ENCODE measurements around the gene WIPF2.
A peak's percentile ranks its signal among the peaks of the same experiment; 100 is the strongest.

Gene WIPF2

DNA sequence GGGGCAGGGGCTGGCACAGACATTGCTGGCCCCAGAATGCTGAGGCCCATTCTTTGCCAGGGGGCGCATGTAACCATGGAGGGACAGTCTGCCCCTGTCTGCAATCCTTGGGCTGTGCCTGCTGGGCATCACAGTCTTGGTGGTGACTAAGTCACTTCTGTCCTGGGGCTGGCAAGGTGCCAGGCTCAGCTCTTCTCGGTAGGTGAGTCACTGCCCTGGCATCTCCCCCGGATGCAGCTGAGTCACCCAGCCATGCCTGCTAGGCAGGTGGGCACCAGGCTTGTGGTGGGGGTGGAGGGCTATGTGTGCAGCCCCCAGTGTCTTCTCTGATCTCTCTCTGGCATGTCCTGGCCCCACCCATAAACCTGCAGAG, 95.5 kb downstream of the WIPF2 start:
- no peak overlapping the region for H3K4me3 ChIP-seq (ENCODE audit: control insufficient read depth, low read depth, low read length)
- no peak for DNase-seq (ENCODE audit: low read depth)
- TF ChIP-seq, protein P1, sequence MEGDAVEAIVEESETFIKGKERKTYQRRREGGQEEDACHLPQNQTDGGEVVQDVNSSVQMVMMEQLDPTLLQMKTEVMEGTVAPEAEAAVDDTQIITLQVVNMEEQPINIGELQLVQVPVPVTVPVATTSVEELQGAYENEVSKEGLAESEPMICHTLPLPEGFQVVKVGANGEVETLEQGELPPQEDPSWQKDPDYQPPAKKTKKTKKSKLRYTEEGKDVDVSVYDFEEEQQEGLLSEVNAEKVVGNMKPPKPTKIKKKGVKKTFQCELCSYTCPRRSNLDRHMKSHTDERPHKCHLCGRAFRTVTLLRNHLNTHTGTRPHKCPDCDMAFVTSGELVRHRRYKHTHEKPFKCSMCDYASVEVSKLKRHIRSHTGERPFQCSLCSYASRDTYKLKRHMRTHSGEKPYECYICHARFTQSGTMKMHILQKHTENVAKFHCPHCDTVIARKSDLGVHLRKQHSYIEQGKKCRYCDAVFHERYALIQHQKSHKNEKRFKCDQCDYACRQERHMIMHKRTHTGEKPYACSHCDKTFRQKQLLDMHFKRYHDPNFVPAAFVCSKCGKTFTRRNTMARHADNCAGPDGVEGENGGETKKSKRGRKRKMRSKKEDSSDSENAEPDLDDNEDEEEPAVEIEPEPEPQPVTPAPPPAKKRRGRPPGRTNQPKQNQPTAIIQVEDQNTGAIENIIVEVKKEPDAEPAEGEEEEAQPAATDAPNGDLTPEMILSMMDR (IDR thresholded peaks at IDR 0.05; ENCODE audit: control insufficient read depth, insufficient read depth, low read depth, low read length, missing control alignments) = peak; percentile 3

DNA sequence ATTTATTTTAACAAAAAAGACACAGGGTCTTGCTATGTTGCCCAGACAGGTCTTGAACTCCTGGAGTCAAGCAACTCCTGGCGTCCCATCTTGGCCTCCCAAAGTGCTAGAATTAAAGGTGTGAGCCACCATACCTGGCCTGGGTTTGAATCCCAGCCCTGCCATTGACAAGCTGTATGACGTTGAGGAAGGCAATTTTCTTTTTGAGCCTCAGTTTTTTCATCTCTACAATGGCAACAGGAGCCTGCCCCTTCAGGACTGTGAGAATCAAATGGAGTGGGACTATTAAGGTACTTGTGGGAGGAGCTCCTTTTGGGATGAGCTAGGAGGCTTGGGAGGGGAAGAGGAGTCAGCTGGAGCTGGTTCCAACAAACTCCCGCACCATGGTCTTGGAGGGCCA, 96.1 kb downstream of the WIPF2 start:
- no peak overlapping the region for H3K4me3 ChIP-seq (ENCODE audit: control insufficient read depth, low read depth, low read length)
- TF ChIP-seq, protein P1 (IDR thresholded peaks at IDR 0.05; ENCODE audit: control insufficient read depth, insufficient read depth, low read depth, low read length, missing control alignments) = no peak
- no peak for DNase-seq (ENCODE audit: low read depth)

DNA sequence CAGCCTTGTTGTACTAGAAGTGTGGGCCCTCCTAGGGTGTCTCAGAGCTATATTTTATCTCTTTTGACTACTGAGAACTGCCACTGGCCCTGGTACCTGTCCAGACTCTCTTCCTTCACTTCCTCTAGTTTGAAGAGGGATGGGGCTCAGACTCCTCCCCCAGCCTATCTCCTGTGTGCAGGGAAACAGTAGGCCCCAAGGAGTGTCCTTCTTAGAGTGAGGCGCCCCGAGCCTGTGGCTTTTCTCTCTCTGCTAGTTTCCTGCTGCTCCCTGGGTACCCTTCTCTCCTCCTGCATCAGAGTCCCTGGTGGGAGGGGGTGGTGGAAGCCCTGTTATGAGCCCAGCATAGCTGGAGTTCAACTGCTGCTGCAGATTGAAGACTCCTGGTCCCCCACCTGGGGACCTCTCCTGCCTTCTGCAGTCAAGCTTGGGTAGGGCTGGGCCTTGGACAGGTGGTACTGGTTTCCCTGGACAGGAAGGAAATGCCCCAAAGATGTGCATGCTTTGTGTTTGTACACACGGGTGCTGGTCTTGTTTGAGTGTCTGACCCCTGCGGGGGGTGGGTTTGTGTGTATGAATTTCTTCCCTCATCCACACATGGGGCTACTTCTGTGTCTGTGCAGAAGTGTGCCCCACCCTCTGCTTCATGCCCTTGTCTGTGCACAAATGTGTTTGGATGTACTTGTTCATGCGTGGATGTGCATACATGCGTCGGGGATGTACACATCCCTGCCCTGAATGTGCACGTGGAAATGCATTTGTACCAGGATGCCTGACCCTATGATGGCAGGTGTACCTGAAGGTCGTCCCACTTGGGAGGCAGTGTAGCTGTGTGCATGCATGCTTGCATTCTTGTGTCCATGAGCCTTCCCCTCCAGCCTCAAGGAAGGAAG, 96.8 kb downstream of the WIPF2 start:
- H3K4me3 ChIP-seq (ENCODE audit: control insufficient read depth, low read depth, low read length) = no peak overlapping the region
- DNase-seq (ENCODE audit: low read depth) = no peak
- TF ChIP-seq, protein P1 (IDR thresholded peaks at IDR 0.05; ENCODE audit: control insufficient read depth, insufficient read depth, low read depth, low read length, missing control alignments) = no peak

DNA sequence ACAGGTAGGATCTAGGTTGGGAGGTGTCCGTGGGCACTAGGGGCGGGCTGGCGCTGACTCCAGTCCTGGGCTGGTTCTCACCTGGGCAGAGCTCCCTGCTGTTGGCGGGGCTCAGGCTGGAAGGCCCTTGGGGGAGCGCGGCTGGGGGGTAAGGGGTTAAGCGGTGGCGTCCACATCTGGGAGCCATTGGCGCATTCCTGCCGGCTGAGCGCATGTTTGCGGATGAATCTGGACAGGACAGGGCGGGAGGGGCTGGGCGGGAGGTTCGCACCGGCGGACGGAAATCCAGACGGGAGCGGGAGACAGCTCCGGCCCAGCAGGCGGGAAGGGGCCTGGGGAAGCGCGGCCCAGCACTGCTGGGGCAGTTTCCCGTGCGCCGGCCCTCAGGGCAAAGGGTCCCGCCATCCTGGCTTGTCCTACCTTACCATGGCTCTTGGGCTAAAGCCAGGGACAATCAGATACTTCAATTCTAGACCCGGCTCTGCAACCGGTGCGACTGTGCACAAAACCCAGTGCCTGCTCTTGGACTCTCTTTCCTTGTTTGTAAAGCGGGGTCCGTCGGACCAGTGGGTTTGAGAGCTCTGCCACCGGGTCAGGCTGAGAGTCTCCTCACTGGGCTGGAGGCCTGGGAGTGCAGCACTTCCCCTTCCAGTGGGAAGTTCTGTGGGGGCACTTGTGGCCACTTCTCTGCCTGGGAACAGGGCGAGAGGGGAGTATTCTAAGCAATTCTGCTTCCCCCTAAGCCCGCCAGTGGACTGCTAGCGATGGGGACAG, 97.7 kb downstream of the WIPF2 start:
- H3K4me3 ChIP-seq (ENCODE audit: control insufficient read depth, low read depth, low read length) = peak overlapping the region; percentile 16
- no peak for DNase-seq (ENCODE audit: low read depth)
- TF ChIP-seq, protein P1 (IDR thresholded peaks at IDR 0.05; ENCODE audit: control insufficient read depth, insufficient read depth, low read depth, low read length, missing control alignments) = no peak

DNA sequence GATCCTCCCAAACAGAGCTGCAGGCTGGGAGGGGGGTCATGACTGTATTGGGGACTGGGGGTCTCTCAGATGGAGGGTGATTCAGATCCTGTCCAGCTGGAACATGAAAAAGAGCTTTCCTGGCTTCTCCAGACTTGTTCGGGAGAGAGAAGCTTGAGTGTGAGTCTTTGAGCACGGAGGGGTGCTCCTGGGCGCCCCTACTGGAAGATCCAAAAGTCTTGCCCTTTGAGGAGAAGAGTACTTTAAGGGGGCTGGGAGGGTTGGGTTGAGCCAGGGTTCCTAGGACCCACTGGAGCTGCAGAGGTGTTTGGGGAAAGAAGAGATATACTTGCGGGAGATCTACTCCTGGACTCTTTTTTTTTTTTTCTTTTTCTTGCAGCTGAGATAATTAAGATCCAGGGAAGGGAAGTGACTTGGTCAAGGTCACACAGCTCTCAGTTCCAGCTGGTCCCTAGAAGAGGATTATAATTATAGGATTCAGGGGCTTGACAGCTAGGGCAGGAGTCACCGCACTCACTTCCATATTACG, 98.3 kb downstream of the WIPF2 start:
- H3K4me3 ChIP-seq (ENCODE audit: control insufficient read depth, low read depth, low read length) = peak overlapping the region; percentile 43
- TF ChIP-seq, protein P1 (IDR thresholded peaks at IDR 0.05; ENCODE audit: control insufficient read depth, insufficient read depth, low read depth, low read length, missing control alignments) = peak; percentile 76
- DNase-seq (ENCODE audit: low read depth) = no peak

DNA sequence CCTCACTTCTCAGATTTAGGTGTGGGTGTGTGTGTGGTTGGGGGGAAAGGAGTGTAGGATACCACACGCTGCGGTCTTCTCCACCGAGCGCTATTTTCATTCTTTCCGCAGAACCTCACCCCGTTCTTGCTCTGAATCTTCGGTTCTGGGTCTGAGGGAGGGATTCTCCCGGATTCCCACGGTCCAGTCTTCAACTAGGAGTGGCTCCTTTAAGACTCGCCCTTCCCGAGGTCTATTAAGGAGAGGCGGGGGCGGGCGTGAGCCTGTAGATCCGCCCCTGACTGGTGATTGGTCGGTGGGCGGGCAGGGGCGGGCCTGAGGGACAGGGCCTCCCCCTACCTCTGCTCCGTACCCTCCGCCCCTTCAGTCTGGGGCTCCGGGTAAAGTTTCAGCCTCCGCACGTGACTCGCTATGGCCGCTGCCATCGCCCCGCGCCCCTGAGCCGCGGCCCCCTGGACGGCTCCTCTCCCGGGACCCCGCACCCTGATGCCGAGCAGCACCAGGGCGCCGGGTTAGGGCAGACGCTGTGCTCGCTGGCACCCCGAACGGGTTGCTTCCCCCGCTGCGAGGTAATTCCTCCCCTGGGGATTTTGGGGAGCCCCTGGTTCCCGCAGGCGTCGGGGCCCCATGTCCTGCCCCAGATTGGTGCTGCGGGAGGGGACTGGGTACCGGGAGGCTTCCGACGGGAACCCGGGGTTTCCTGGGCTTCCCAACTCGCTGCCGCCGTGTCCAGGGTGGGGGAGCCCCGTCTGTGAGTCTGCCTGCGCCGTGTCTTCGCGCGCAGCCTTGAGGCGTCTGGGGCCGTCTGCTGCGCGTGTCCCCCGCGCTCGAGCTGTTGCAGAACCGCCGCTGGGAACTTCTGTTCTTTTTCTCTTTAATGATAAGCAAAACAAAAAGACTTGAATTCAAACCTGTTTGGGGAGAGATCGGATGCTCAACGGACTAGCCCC, 99.1 kb downstream of the WIPF2 start:
- peak; percentile 82 for DNase-seq (ENCODE audit: low read depth)
- H3K4me3 ChIP-seq (ENCODE audit: control insufficient read depth, low read depth, low read length) = peak overlapping the region; percentile 74
- TF ChIP-seq, protein P1 (IDR thresholded peaks at IDR 0.05; ENCODE audit: control insufficient read depth, insufficient read depth, low read depth, low read length, missing control alignments) = no peak
